MCF 10A (cell line): ENCODE measurements around the gene GRIN2C. TPM values are rescaled to one million over a fixed set of nuclear protein-coding genes. Genes with fewer than 3 reads are reported as not detected.

Experiments
- BruUV-seq: library from RNA; stranded (reverse); fragments of 400-500 nt; replicated peaks from 2 replicates; lab custom pipeline; 2021; lab: Mats Ljungman, UMichigan
- CTCF ChIA-PET: fragments of 300-600 bp; sonication (Branson Sonifier 250); formaldehyde crosslinking; extraction: SDS; loops from one replicate; lab custom pipeline; 2021; ENCODE audit warnings: antibody characterized with exemption, inconsistent platforms; lab: Yijun Ruan, JAX
- POLR2A ChIA-PET: fragments of 300-600, 350-650 bp; sonication (Branson Sonifier 250); formaldehyde crosslinking; extraction: SDS; loops from one replicate; lab custom pipeline; 2020; ENCODE audit warnings: antibody characterized with exemption, inconsistent platforms; lab: Yijun Ruan, JAX
- DNase-seq: peaks from one replicate; pipeline ENCODE4 v3.0.0-alpha.2; 2018; ENCODE audit not compliant: unreplicated experiment
- H3K27ac Mint-ChIP-seq: one replicate; pipeline ENCODE4 v1.8.0; 2022; ENCODE audit warnings: mild to moderate bottlenecking, low read depth, mixed read lengths; ENCODE audit not compliant: unreplicated experiment
- H3K27me3 Mint-ChIP-seq: one replicate; pipeline ENCODE4 v1.8.0; 2022; ENCODE audit warnings: mixed read lengths; ENCODE audit not compliant: insufficient read depth, unreplicated experiment
- H3K36me3 Mint-ChIP-seq: one replicate; pipeline ENCODE4 v1.8.0; 2022; ENCODE audit warnings: mild to moderate bottlenecking, moderate library complexity, mixed read lengths; ENCODE audit not compliant: insufficient read depth, unreplicated experiment
- H3K4me1 Mint-ChIP-seq: one replicate; pipeline ENCODE4 v1.8.0; 2022; ENCODE audit warnings: mixed read lengths; ENCODE audit not compliant: insufficient read depth, unreplicated experiment
- H3K4me3 Mint-ChIP-seq: one replicate; pipeline ENCODE4 v1.8.0; 2022; ENCODE audit warnings: mild to moderate bottlenecking, moderate library complexity, mixed read lengths; ENCODE audit not compliant: unreplicated experiment
- H3K9me3 Mint-ChIP-seq: one replicate; pipeline ENCODE4 v1.8.0; 2022; ENCODE audit warnings: mixed read lengths; ENCODE audit not compliant: unreplicated experiment
- intact Hi-C: fragments of 100-400 bp; cut with micrococcal nuclease; formaldehyde crosslinking; loops from 2 replicates; pipeline ENCODE4 v1.14.1; 2022
- total RNA-seq: library from RNA; stranded (reverse); gene quantifications from 2 replicates; pipeline ENCODE4 v1.2.3, GENCODE V29; 2022
- TF ChIP-seq, protein P1 (sequence below): fragments of 200-600 bp; IDR thresholded peaks from one replicate; pipeline ENCODE4 v1.8.0; 2022; ENCODE audit warnings: antibody characterized with exemption, mild to moderate bottlenecking; ENCODE audit not compliant: unreplicated experiment

GRIN2C gene
- total RNA-seq, 1 experiment from 2014 or later: 0.28 TPM

DNA sequence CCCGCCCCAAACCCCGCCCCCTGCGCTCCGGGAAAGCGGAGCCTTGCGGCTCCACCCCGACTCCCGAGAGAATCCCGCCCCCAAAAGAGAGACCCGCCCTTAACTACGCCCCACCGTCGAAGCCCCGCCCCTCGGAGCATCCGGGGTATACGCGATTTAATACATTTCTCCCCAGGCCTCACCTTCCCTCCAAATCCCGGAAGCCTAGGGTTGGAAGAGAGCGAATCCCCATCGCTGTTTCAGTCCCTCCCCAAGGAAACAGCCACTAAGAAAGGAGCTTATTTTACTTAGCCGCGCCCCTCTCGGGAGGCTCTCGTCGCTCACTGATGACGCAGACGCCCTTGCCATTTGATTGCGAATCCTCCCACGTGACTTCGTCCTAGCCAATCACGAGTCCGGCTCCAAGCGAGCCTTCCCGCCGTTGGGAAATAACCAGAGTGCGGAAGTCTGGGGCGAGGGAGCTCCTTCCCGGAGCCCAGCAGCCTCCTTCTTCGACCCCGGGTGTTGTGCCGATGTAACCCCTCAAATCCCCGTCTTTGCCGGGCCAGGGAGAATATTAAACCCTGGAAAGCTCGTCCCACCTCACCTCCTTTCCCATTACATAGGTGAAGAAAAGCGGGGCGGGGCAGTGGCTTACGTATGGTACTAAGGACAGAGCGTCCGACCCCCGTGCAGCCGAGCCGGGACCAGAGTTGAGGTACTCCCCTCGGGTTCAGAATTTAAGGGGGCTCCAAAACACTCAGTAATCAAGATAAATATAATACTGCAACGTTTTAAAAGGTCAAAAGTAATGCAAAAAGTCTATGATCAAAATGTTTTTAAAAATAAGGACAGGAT, 13.6 kb upstream of the GRIN2C start:
- ChIA-PET CTCF (interaction anchor here (0.6 to 1.3 kb wide), 3 partner anchors 10 to 299 kb away, joined by 3 to 5 read pairs (median 3); no protein-coding TSS in a partner anchor), POLR2A (interaction anchor here (0.6 to 2.6 kb wide), 51 partner anchors 9 to 1297 kb away, joined by 3 to 31 read pairs (median 4); partner anchors contain the start of genes CDR2L, GGA3, MIF4GD and MRPL58)
- intact Hi-C loops: loop anchor here (2.0 to 5.0 kb wide), 2 partner anchors 72 to 329 kb away; no protein-coding TSS in a partner anchor
- Mint-ChIP-seq H3K4me3 (peak overlapping the region; percentile 94), H3K4me1 (peaks cover 30% of the 10 kb centered on the region), H3K36me3 (peaks cover 23% of the 10 kb centered on the region), H3K27me3 (no peaks in the 10 kb centered on the region), H3K9me3 (no peaks in the 10 kb centered on the region), H3K27ac (peak overlapping the region; percentile 82)
- BruUV-seq: TSS peak; percentile 97
- peak; percentile 100 for DNase-seq
- TF ChIP-seq, protein P1, sequence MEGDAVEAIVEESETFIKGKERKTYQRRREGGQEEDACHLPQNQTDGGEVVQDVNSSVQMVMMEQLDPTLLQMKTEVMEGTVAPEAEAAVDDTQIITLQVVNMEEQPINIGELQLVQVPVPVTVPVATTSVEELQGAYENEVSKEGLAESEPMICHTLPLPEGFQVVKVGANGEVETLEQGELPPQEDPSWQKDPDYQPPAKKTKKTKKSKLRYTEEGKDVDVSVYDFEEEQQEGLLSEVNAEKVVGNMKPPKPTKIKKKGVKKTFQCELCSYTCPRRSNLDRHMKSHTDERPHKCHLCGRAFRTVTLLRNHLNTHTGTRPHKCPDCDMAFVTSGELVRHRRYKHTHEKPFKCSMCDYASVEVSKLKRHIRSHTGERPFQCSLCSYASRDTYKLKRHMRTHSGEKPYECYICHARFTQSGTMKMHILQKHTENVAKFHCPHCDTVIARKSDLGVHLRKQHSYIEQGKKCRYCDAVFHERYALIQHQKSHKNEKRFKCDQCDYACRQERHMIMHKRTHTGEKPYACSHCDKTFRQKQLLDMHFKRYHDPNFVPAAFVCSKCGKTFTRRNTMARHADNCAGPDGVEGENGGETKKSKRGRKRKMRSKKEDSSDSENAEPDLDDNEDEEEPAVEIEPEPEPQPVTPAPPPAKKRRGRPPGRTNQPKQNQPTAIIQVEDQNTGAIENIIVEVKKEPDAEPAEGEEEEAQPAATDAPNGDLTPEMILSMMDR: no peak

DNA sequence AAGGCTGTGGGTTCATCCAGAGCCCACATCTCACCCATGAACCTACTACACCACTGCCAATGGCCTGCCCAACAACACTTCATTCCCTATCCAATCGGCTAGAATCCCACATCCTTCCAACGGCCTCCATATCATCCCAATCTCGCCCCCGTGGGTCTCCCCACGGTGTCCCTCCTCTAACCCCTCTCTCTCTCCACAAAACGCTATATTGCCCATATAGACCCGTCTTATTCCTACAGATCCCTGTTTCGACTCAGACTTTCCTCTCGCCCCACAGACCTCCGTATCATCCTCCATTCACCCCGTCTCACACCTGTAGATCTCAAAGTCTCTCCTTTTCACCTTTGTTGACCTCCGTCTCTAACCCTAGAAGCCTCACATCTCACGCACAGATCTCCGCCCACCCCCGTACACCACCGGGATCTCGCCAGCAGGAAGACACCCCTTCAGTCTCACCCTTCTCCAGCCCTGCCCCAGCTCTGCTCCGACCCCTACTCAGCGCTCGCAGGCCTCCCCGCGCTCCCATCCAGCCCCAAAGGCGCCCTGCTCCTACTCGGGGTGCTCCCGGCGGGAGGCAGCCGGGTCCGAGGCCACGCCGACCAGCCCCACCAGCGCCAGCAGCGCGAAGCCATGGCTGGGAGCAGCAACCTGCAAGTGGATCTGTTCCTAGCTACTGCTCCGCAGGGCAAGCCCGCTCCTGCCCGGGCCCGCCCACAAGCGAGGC, 12.8 kb upstream of the GRIN2C start, which contains the start of gene FDXR:
Gene FDXR, minus strand, starts transcription at position 682 of the 724 bp plus-strand sequence. Its CDS starts 50 bp downstream, at position 632.
- ChIA-PET POLR2A (interaction anchor here (0.7 to 2.6 kb wide), 42 partner anchors 9 to 442 kb away, joined by 3 to 31 read pairs (median 4); partner anchors contain the start of genes CDR2L, GGA3, MIF4GD and MRPL58), CTCF (interaction anchor here (0.8 to 1.3 kb wide), 2 partner anchors 9 to 267 kb away, joined by 3 to 5 read pairs; no protein-coding TSS in a partner anchor)
- H3K4me1 Mint-ChIP-seq: peaks cover 22% of the 10 kb centered on the region
- intact Hi-C loops: loop anchor here (2.0 to 5.0 kb wide), 2 partner anchors 72 to 330 kb away; no protein-coding TSS in a partner anchor
- no peaks in the 10 kb centered on the region for H3K9me3 Mint-ChIP-seq
- H3K4me3 Mint-ChIP-seq: peak within 1 kb of the TSS; percentile 94
- no peak for DNase-seq
- BruUV-seq: TSS peak; percentile 71
- TF ChIP-seq, protein P1: no peak
- no peaks in the 10 kb centered on the region for H3K27me3 Mint-ChIP-seq
- H3K36me3 Mint-ChIP-seq: peaks cover 23% of the 10 kb centered on the region
- H3K27ac Mint-ChIP-seq: peak within 1 kb of the TSS; percentile 82

DNA sequence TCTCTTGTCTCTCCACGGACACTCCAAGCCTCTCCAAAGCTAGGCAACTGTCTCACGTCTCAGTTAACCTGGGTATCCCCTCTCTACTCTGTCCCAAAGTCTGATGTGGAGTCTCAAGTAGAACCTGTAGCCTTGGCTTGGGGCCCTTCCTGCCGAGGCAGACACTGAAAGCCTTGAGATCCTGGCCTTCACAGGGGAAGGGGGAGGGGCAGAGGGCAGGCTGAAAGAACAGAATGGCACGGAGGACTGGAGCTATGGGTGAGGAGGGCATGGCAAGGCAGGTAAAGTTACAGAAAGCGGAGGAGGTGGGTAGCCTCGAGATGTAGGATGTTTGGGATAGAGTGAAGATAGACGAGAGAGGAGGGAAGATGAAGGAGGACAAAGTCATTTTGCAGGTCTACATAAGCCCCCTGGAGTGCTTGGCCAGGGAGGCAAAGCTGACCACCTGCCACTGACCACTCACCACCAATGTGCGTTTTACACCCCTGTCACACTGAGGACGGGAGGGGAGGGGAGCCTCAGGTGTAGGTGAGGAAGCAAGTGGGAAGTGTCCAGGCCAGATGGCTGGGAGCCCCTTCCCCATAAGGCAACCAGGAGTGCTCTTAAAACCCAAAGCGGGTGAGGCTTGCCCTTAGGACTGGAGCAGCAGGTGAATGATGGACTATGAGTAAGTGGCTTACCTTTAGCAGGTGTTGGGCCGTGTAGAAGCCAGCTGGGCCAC, 11.8 kb upstream of the GRIN2C start:
- Mint-ChIP-seq H3K9me3 (no peaks in the 10 kb centered on the region), H3K36me3 (peaks cover 27% of the 10 kb centered on the region), H3K4me3 (peak overlapping the region; percentile 94), H3K4me1 (peaks cover 22% of the 10 kb centered on the region), H3K27ac (peak overlapping the region; percentile 82), H3K27me3 (no peaks in the 10 kb centered on the region)
- intact Hi-C loops: loop anchor here (2.0 to 5.0 kb wide), 2 partner anchors 73 to 331 kb away; no protein-coding TSS in a partner anchor
- BruUV-seq: no TSS peak
- no peak for DNase-seq
- ChIA-PET POLR2A (interaction anchor here (0.7 kb wide), 1 partner anchor 123 kb away, joined by 3 read pairs; no protein-coding TSS in a partner anchor), CTCF (interaction anchor here (0.6 to 1.5 kb wide), 3 partner anchors 17 to 89 kb away, joined by 3 to 7 read pairs (median 3); no protein-coding TSS in a partner anchor)
- TF ChIP-seq, protein P1: no peak
